Ramos (cell line): ENCODE data around the gene KLK5.
"Not testable (repeated sequence)": the region's sequence is repeated elsewhere in the genome, so short reads cannot be mapped to it uniquely, and the experiment has no call there.

Source experiments
- in situ Hi-C: fragments of 300-500 bp; cut with MboI; formaldehyde crosslinking; loops from one replicate; pipeline ENCODE4 v1.14.3; 2022; ENCODE audit warnings: low sequenced_read_pairs; ENCODE audit not compliant: unreplicated experiment

KLK5 gene

DNA sequence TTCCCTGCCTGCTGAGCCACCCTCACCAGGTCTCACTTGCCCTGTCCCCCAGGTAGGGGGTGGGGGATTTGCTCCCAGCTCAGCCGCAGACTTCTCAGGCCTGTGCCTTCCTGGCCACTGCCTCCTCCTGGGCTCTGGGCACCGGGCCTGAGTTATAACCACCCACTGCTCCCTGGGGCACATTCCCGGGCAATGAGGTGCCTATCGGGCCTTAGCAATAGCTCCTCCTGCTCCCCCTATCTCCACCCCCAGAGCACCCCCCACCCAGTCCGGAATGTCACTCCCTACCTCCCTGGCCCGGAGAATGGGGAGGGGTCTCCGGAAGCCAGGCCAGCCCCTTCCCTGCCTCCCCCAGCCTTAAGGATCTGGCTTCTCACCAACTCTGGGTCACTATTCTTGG lies at the start of gene KLK5:
Gene KLK5 (minus strand): TSS at position 129 of the 400 bp plus-strand sequence. CDS start 381 bp downstream, outside the sequence.
- in situ Hi-C loops, result no loop called here

- in situ Hi-C loops, result no loop called here
Observed at GRCh38 chr19:51002089-51002532, 49.3 kb upstream of the KLK5 start.

DNA sequence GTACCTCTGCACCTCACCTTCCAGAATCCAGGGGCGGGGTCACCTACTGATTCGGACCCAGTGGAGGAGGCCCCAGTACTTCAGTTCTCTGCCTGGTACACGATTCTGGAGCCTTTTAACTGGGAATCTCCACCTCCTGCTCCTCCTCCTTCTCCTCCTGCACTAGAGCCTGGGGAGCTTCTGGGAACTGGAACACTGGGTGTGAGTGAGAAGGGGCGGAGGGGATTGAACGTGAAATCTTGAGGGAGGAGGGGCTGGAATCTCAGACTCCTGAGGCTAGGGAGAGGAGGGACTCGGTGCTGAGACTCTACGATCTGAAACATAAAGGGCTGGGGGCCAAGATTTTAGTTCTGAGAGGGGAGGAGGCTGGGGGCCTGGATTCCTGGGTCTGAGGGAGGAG lies 48.7 kb upstream of the KLK5 start, which contains the start of gene KLK8:
Gene KLK8 (minus strand): TSS at position 90 of the 400 bp plus-strand sequence. CDS start 437 bp downstream, outside the sequence.
- in situ Hi-C loops, result no loop called here

- in situ Hi-C loops, result no loop called here
Observed at GRCh38 chr19:51000981-51001380, 48.1 kb upstream of the KLK5 start.

DNA sequence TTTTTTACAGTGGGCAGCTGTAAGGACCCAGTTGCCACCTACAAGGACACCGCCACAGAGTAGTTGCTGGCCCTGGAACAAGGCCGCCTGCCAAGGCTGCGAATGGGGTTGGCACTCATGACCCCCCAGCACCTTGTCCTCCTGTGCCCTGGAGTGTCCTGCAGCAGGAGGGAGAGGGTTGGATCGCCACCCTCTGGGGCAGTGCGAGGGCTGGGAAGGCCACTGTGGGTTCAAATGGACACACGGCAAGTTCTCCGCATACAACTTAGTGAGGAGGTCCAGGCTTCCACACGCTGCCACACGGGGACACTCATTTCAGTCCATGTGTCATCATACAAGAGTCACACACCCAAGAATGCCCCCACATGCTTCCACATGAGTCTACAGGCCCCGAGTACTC lies 47.6 kb upstream of the KLK5 start:
- in situ Hi-C loops, result no loop called here

GRCh38 chr19:50998686-50999085 lies 45.8 kb upstream of the KLK5 start:
- in situ Hi-C loops, result no loop called here

GRCh38 chr19:50998061-50998460 lies 45.2 kb upstream of the KLK5 start:
- in situ Hi-C loops, result no loop called here

GRCh38 chr19:50994129-50994528 lies 41.3 kb upstream of the KLK5 start:
- in situ Hi-C loops, result no loop called here

GRCh38 chr19:50992666-50993035 lies 39.8 kb upstream of the KLK5 start:
- in situ Hi-C loops, result no loop called here

GRCh38 chr19:50984416-50984815 lies 31.6 kb upstream of the KLK5 start:
- in situ Hi-C loops, result not testable (repeated sequence)

DNA sequence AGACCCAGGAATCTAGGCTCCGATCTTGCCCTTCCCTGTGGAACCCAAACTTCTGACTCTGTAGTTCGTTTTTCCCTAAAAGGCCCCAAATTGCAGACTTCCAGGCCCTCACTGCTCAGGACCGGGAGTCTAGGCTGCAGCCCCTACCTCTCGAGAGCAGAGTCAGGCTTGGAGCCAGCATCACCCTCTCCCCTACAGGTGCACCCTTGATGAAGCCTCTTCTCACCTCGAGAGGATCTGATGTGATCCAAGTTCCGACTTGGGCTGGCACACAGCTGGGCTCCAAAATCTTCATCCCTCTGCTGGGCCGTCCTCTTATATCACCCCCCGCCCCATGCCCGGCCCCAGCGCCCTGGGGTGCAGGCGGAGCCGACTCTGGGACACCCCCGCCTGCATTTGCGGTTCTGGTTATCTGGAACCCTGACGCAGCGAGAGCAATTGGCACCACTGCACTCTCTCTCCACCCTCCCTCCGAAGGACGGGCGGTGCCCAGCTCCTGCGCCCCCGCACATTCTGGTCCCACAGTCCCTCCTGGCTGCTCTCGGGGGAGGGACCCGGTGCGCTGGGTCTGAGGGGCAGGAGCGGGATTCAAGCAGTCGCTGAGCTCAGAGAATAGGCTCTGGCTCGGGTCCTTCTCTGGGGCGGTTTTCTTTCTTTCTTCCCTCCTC lies 30.9 kb upstream of the KLK5 start, which contains the start of gene KLK7:
Gene KLK7 (minus strand): TSS at position 293 of the 668 bp plus-strand sequence. CDS start 1,518 bp downstream, outside the sequence.
- in situ Hi-C loops, result no loop called here

DNA sequence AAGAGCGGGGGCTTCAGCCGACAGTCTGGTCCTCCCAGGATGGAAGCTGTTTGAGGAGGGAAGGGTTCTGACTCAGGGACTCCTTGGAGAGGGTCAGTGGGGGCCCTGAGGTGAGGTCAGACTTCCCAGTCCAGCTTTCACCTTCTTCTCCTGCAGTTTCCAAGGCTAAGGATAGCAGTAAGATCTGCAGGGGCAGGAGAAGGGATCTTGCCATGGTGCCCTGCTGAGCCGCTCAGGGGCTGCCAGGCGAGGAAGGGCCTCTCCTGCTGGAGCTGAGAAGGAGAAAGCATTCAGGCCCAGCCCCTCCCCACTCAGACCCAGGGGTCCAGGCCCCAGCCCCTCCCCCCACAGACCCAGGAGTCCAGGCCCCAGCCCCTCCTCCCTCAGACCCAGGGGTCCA lies 29.3 kb upstream of the KLK5 start:
- in situ Hi-C loops, result no loop called here

DNA sequence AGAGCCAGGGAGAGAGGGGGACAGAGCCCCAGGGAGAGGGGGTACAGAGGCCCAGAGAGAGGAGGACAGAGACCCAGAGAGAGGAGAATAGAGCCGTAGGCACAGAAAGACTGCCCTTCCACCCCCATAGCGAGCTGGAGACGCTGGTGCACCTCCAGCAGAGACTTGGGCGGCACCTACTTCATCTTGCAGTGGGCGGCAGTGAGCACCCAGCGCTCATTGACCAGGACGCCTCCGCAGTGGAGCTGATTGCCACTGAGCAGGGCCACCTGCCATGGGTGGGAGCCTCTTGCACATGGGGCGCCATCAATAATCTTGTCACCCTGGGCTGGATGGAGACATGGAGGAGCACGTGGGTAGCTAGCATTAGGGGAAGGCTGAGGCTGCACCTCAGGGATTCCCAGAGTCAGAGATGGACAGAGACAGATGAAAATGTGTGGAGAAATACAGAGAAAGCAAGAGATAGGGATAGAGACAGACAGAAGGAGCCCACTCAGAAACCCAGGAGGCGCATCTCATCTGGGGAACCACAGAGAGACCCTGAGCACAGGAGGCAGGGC lies 28.8 kb upstream of the KLK5 start:
- in situ Hi-C loops, result no loop called here

DNA sequence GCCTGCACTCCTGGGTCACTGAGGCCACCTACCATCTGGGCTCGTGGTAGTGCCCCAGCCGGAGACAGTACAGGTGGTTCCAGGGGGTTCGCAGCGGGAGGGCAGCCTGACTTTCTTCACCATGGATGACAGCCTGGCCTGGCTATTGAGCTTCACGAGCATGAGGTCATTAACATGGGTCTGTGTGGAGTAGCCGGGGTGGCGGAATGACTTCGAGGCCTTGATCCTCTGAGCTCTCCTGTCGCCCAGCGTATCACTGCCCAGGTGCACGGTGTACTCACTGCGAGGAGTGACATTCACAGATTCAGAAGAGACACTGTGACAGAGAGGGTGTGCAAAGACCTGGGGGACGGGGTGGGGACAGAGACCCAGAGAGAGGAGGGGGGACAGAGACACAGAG lies 27.4 kb upstream of the KLK5 start:
- in situ Hi-C loops, result no loop called here

- in situ Hi-C loops, result no loop called here
Observed at GRCh38 chr19:50979758-50980157, 26.9 kb upstream of the KLK5 start.

DNA sequence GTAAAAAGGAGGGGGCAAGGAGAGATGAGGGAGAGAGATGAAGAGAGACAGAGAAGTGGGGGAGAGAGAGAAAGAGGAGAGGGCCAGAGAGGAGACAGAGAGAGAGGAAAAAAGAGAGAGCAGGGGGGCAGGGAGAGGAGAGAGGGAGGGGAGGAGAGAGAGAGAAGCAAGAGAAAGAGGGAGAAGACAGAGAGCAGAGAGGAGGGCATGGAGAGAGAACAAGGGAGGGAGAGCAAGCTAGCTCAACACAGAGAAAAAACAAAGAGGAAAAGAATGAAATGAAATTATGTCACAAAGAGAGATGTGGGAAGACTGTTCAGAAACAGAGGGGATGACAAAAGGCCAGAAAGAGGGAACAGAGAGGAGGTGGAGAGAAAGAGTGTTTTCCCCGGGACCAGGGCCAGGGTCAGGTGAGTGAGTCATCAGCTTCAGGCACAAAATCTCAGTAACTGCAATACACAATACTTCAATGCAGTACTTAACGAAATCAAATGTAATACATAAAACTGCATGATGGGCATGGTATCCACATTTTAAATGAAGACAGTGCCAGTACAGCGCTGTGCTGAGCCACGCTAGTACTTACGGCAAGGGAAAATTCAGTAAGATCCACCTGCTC lies 26.0 kb upstream of the KLK5 start:
- in situ Hi-C loops, result no loop called here

GRCh38 chr19:50977626-50978025 lies 24.8 kb upstream of the KLK5 start:
- in situ Hi-C loops, result no loop called here

- in situ Hi-C loops, result no loop called here
Observed at GRCh38 chr19:50975766-50976165, 22.9 kb upstream of the KLK5 start.

DNA sequence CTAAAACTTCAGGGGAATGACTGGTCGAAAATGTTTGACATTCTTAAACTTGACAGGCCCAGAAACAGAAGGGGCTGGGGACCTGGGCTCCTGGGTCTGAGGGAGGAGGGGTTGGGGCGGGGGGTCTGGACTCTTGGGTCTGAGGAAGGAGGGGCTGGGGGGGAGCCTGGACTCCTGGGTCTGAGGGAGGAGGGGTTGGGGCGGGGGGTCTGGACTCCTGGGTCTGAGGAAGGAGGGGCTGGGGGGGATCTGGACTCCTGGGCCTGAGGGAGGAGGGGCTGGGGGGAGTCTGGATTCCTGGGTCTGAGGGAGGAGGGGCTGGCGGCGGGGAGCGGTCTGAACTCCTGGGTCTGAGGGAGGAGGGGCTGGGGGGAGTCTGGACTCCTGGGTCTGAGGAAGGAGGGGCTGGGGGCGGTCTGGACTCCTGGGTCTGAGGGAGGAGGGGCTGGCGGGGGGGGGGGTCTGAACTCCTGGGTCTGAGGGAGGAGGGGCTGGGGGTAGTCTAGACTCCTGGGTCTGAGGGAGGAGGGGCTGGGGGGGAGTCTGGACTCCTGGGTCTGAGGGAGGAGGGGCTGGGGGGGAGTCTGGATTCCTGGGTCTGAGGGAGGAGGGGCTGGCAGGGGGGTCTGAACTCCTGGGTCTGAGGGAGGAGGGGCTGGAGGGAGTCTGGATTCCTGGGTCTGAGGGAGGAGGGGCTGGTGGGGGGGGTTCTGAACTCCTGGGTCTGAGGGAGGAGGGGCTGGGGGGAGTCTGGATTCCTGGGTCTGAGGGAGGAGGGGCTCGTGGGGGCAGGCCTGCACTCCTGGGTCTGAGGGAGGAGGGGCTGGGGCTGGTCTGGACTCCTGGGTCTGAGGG lies 22.1 kb upstream of the KLK5 start:
- in situ Hi-C loops, result no loop called here

- in situ Hi-C loops, result no loop called here
Observed at GRCh38 chr19:50972795-50973376, 20.0 kb upstream of the KLK5 start.
